Non-pigmented ciliary epithelial cell (primary cell): ENCODE data around the gene CCDC91.
"Not testable (repeated sequence)": the region's sequence is repeated elsewhere in the genome, so short reads cannot be mapped to it uniquely, and the experiment has no call there.

Experiments used
- DNase-seq: peaks from one replicate; pipeline ENCODE4 v3.0.0-alpha.2; 2010; ENCODE audit warnings: low read depth

The CCDC91 gene

DNA sequence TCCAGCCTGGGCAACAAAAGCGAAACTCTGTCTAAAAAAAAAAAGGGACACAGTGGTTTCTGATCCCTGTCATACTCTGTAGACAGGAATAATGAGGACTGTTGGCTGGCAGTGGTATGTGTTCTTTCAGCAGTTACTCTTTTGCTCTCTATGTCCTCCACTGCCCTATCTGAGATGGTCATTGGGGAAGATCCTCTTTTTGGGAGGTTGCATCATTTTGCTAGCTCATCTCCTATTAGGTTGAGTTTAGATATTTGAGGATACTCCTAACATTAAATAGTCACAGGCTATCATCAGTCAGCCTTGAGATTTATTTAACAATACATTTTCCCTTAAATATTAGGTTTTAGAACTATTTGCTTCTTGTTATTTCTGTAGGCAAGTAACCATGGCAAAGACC lies 5.9 kb upstream of the CCDC91 start:
- no peak for DNase-seq

DNA sequence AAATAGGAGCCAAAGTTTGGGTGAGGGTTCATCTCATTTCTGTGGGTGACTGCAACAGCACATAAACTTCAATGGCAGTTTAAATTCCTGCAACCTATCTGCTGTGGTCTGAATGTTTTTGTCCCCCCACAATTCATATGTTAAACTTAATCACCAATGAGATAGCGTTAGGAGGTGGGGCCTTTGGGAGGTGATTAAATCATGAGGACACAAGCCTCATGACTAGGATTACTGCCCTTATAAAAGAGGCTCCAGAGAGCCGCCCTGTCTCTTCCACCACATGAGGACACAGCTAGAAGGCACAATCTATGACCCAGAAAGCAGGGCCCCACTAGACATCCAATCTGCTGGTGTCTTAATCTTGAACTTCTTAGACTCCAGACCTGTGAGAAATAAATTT lies 3.8 kb upstream of the CCDC91 start:
- DNase-seq = no peak

DNA sequence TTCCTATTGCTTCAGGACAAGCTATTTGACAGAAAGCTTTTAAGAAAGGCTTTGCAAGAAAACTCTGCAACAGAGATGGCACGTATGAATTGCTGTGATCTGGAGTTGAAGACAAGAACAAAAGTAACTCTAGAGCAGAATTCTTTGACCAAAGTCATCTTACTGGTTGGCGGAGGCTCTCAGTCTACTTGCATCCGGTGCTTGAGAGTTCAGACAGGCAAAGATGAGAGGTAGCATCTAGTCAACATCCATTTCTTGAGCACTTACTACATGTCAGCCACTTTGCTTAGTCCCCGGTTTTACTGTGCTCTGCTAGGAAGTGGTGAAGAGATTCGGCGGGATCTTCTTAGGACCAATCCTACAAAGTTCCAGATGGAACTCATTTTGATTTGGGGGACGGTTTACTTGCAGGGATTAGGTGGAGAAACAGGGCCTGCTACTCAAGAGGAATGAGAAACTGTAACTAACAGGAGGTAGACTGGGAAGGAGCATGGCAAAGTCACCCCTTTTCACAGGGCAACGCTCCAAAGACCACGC lies 404 bp upstream of the CCDC91 start:
- no peak for DNase-seq

DNA sequence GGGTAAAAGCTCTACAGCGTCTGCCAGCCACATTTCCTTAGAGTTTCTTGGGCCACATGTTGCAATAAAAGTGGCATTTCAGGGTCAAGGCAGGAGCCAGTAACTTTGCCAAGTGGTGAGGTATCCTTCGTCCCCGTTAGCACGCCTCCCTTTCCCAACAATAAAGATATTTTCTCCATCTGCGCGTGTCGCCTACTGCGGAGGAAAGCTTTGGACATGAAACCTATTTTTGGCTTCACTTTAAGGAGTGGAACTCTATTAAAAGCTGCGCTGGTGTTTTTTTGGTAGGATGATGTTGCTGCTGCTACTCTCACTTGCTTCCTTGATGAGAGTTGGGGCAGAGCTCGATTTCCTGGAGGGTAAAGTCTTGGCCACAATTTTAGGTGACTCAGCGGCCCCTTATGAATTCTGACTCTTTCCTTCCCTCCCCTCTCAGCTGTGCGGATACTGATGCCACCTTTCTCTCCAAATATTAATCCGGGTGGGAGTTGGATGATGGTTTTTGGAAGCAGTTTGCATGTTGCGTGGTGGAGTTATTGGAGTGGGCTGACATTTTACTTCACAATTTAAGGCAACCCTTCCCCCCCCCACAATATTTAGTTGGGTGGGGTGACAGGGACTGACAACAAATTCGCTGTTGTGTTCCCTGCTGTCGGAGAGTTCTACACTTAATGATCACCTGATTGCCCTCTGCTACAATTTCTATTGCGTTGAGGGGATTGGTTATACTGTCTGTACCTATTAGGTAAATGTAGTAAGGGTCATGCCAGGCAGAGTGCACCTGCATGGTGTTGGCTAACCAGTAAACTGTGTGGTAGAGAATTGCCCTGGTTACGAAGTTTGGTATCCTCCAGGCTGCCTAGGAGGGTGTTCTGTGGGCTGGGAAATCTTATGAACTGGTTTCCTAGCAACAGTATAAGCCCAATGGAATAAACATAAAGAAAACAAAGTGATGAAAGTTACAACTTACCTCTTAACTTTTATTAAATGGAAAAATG lies 1.1 kb downstream of the CCDC91 start:
- no peak for DNase-seq

DNA sequence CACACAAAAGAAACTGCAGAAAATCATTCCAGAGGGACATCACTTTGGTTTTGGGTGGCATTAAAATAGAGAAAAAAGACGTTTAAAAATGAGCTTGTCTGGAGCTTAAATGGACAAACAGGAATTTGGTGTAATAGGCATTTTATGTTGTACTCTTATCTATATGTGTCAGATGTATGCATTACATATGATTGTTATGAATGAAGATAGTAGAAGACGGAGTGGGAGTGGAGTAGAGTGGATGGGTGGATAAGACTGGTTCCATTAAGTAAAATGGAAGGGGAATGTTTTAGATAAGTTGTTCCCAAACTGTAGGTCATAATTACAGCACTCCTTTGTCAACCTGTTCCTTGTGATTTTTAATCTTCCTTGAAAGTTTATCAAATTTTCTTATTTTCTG lies 1.9 kb downstream of the CCDC91 start:
- no peak for DNase-seq

DNA sequence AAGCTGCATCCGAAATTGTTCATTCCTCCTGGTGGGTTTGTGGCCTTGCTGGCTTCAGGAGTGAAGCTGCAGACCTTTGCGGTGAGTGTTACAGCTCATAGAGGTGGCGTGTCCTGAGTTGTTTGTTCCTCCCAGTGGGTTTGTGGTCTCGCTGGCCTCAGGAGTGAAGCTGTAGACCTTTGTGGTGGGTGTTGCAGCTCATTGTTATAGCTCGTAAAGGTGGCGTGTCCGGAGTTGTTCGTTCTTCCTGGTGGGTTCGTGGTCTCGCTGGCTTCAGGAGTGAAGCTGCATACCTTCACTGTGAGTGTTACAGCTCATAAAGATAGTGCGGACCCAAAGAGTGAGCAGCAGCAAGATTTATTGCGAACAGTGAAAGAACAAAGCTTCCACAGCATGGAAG lies 4.4 kb downstream of the CCDC91 start:
- not testable (repeated sequence) for DNase-seq

DNA sequence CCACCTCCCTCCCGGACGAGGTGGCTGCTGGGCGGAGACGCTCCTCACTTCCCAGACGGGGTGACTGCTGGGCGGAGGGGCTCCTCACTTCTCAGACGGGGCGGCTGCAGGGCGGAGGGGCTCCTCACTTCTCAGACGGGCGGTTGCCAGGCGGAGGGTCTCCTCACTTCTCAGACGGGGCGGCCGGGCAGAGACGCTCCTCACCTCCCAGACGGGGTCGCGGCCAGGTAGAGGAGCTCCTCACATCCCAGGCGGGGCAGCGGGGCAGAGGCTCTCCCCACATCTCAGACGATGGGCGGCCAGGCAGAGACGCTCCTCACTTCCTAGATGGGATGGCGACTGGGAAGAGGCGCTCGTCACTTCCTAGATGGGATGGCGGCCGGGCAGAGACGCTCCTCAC lies 10.9 kb downstream of the CCDC91 start:
- not testable (repeated sequence) for DNase-seq

DNA sequence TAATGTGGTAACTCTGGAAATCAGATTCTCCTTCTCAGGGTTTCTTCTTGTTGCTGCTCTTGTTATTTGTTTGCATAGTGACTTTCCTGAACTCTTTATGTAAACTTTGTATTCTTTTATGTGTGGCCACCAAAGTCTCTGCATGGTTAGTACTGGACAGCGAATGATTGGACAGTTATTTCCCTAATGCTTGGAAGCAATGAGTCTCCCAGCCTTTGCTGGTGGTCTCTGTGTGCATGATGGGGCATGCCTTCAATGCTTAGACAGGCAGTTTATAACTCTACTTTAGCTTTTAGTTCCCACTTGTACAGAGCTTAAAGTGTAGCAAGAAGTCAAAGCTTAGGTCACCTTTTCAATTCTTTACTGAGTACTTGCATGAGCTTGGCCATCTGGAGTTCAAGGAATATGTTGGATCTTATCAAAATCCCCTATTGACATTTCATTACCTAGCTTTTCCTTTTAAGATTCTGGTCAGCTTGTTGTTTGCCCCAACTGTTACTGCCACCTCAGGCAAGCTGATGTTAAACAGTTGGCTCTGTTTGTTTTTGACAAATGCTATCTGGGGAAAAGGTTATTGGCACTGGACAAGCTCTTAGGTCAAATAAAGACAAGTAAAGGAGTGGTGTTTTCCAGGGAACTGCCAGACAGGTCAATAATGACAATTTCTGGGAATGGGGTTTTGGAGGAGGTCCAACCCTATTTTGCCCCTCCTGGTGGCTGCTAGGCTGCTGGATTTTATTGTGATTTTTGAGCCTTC lies 12.3 kb downstream of the CCDC91 start:
- no peak for DNase-seq

DNA sequence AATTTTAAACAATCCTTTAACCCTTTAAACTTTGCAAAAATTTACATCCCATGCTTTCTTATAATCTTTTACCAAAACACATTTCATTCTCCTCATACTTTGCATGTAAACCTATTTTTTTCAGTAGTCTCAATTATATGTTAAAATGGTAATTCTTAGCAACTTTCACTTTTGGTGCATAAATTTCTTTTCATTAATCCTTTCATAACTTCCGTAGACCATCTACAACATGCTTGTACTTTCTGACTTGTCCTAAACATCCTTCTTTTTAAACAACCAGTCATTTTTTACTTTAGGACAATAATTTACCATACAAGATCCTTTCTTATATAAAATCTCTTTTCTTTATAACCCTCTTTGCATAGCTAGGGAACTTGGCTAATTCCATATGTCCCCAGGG lies 19.5 kb downstream of the CCDC91 start:
- DNase-seq = no peak

DNA sequence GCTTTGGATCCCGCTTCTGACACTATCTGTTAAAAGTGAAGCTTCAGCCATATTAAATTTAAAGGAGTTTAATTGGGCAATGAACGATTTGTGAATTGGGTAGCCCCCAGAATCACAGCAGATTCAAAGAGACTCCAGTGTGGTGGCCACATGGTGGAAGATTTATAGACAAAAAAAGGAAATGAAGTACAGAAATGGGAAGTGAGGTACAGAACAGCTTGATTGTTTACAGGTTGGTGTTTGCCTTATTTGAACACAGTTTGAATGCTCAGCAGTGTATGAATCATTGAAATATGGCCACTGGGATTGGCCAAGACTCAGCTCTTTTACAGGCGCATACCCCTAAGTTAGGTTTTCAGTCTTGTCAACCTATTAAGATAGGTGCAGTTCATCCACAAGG lies 21.9 kb downstream of the CCDC91 start:
- DNase-seq = no peak

DNA sequence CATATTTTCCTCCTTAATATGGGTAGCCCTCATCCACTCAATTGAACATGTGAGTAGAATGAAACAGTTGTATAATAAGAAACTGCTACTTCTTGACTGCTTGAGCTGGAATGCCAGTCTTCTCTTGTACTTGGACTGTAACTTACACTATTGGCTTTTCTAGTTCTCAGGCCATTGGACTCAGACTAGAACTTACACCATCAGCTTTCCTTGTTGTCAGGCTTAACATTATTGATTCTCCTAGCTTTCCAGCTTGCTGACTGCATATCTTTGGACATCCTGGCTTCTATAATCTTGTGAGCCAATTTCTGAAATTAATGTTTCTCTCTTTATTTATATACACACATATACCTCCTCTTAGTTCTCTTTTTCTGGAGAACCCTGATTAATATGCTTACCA lies 24.8 kb downstream of the CCDC91 start:
- DNase-seq = no peak

DNA sequence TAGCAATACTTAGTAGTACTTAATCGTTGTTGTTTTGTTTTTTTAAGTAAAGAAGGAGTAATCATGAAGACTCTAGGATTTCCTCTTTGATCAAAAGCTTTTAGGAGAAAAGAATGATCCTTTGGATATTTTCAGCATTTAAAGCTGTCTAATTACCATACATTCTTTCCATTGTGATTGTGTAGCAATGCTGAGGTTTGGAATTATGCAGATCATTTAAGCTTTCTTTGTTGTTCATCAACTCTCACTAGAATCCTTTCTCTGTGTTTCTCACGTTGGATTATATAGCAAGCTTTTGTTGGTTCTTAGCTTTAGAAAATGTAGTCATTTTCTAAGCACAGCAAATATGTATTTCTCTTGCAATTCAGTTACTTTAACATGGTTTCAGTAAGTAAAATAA lies 25.8 kb downstream of the CCDC91 start:
- DNase-seq = no peak

DNA sequence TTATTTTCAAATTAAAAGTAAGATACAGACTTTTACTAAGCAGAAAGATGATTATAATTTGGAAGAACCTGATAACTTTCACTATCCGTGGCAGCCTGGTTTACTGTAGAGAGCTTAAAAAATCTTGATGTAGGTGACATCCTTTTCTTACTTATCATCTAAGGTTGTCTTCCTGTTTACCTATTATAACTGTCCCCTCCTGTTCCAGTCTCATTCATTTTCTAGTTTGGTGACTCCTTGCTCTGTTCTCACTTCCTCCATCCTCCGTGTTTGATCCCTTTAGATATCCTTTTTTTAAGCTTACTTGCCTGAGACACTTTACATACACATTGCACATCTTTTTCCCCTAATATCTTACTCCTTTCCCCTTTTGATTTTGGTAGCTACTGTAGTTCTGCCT lies 27.5 kb downstream of the CCDC91 start:
- no peak for DNase-seq

DNA sequence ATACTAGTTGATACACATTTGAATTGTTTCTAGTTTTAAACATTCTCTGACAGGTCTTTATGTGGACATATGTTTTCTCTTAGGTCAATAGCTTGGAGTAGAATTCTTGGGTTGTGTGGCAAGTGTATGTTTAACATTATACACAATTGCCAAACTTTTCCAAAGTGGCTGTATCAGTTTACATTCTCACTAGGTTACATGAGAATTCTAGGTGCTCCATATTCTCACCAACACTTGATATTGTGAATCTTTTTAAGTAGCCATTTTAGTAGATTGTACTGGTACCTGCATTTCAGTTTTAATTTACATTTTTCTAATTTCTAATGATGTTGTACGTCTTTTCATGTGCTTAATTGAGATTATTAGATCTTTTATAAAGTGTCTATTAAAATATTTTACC lies 28.6 kb downstream of the CCDC91 start:
- DNase-seq = no peak

DNA sequence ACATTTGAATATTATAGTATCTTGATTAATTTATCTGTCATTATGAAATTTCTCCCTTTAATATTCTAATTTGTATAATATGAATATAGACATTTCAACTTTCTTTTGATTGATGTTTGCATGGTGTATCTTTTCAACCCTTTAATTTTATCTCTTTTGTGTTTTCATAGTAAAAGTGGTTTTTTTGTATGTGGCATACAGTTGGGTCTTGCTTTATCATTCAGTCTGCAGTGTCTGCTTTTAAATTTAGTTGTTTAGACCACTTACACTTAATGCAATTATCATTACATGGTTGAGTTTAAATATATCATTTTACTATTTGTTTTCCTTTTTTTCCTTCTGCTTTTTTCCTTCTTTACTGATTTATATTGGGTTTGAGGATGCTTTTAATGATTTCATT lies 29.6 kb downstream of the CCDC91 start:
- no peak for DNase-seq

DNA sequence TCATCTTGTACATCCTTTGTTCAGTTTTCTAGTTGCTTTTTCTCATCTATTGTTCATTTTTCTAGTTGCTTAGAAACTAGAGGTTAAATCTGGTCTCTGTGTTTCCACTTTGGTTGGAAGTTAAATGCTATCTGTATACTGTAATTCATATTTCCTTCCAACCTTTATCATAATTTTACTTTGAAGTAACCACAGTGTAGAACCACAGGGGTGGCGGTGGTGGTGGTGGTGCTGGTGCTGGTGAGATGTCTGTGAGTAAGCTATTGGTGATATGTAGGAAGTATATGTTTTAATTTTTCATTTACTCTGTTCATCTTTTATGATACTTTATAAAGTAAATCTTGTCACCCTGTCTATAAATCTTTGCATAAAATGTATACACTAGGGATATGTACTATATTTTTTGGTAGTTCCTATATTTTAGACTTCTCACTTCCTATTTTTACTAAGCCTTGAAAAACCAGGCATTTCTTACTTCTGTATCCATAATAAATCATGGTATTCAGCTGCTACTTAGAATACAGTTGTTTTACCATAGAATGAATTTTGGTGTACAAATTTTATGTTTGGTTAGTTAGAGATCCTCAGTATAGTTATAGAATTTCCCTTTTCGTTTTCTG lies 31.9 kb downstream of the CCDC91 start:
- no peak for DNase-seq

DNA sequence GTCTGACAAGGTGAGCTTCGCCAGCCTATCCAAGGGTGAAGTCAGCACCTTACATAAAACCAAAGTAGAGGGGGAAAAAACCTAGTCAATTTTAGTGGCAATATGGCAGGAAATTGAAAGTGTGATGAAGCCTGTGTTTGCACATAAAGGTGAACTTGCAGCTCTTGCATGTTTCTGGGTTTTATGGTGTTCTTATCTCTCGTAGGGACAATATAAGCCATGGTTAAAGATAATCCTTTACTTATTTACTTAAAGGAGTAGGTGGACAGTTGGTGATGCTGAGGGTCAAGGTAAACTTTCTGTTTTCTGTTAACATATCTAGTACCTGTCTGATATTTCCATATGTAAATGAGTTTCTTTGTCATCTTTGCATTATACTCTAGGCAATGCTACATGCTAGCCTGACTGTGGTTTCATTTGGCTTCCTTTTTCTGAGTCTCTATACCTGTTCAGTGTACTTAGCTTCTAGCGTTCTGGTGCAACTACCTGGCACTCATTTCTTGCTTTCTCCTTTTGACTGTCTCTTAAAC lies 32.8 kb downstream of the CCDC91 start:
- no peak for DNase-seq

DNA sequence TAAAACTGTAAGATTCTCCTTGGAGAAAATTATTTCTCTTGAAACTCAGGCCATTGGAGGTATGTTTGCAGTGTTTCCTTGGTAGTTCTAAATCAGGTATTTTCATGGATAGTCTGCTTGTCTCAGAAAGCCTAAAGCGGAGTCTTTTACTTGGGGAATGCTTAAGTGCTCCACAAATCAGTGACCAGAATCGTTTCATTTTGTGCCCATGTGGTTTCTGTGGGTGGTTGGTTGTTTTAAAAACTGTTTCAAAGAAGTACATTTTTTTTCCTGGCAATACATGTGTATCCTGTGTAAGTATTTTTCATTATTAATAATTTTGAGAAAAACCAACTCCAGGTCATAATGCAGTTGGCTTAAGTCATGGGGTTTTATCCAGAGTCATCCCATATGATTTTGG lies 33.6 kb downstream of the CCDC91 start:
- DNase-seq = no peak

DNA sequence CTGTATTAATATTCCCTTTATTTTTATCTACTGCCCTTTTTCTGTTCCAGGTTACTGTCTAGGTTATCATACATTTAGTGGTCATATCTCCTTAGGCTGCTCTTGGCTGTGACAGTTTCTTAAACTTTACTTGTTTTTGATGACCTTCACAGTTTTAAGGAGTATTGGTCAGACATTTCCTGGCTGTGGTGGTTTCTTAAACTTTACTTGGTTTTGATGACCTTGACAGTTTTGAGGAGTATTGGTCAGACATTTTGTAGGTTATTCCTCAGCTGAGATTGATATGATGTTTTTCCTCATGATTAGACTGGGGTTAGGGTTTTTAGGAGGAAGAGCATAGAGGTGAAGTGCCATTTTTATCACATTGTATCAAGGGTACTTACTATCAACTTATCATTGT lies 36.4 kb downstream of the CCDC91 start:
- DNase-seq = no peak

DNA sequence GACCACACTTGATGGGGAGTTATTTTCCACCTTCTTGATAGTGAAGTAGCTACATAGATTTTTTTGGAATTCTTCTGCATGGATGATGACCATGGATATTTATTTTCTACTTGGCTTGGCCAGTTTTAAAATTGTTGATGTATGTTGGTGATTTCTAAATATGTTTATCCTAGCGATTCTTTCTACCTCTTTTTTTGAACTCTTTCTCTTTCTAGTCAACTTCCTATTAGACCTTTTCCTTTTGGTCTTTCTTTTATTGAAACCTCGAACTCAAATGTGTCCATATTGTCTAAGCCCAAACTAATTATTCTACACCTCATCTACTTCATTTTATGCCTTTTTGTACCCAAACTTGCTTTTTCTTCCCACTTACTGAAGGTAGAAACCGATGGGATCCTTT lies 37.0 kb downstream of the CCDC91 start:
- DNase-seq = no peak

DNA sequence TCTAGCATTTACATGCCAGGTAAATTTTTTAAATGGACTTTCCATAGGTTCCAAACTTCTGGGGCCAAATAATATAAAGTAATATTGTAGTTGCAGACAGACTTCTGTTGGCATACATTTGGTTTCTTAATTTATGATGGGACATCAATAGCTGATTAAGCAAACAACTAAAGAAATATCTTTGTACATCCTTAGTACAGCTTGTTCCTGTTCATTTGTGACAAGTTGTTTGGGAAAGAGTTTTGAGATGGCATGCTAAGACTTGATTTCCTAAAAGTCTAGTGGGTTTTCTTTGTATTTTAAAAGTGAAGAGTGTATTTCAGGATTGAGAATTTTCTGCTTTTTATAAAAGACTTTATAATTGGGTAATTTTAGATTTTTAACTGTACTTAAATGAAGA lies 41.0 kb downstream of the CCDC91 start:
- DNase-seq = no peak

DNA sequence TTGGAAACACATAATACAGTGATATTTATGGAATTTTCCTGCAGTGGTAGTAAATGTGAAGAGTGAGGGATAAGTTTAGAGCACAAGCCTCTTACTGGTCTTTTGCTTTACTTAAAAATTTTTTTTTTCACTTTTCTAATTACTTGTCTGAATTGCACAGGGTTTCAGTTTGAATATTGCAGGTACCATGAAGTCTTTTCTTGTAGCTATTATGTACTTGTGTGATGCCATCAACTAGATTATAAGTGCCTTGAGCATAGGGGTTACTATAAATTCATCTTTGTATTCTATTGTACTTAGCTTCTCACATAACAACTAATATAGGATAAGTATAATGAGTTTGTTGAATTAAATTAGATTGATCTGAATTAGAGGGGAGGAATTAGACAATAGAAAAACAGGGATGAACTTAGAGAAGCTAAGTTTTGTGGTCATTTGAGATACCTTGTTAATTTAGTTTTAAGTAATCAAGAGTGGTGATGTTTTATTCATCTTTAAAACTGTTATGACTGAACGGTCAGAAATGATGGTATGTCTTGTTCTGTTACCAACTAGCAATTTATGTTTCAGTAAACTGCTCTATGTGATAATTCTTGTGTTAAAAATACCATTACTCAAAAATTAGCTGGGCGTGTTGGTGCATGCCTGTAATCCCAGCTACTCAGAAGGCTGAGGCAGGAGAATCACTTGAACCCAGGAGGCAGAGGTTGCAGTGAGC lies 42.1 kb downstream of the CCDC91 start:
- DNase-seq = no peak
